LNCAP (cell line): Measurements from ENCODE around the gene ZC3H18.

Source experiments
- TF ChIP-seq, protein P1 (sequence below): fragments of 450-650 bp; IDR thresholded peaks from 2 replicates; pipeline ENCODE4 v1.5.1; 2017; ENCODE audit warnings: mild to moderate bottlenecking

The ZC3H18 gene

GRCh38 chr16:88616736-88617135 is 46.5 kb downstream of the ZC3H18 start:
- TF ChIP-seq, protein P1, sequence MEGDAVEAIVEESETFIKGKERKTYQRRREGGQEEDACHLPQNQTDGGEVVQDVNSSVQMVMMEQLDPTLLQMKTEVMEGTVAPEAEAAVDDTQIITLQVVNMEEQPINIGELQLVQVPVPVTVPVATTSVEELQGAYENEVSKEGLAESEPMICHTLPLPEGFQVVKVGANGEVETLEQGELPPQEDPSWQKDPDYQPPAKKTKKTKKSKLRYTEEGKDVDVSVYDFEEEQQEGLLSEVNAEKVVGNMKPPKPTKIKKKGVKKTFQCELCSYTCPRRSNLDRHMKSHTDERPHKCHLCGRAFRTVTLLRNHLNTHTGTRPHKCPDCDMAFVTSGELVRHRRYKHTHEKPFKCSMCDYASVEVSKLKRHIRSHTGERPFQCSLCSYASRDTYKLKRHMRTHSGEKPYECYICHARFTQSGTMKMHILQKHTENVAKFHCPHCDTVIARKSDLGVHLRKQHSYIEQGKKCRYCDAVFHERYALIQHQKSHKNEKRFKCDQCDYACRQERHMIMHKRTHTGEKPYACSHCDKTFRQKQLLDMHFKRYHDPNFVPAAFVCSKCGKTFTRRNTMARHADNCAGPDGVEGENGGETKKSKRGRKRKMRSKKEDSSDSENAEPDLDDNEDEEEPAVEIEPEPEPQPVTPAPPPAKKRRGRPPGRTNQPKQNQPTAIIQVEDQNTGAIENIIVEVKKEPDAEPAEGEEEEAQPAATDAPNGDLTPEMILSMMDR, result no peak

- TF ChIP-seq, protein P1, result no peak
Observed at GRCh38 chr16:88617268-88618031, 47.2 kb downstream of the ZC3H18 start.

GRCh38 chr16:88618182-88618955 is 48.2 kb downstream of the ZC3H18 start:
- TF ChIP-seq, protein P1, result no peak

- TF ChIP-seq, protein P1, result no peak
Observed at GRCh38 chr16:88618956-88619667, 48.9 kb downstream of the ZC3H18 start.

- TF ChIP-seq, protein P1, result no peak
Observed at GRCh38 chr16:88619859-88620815, 49.9 kb downstream of the ZC3H18 start.

GRCh38 chr16:88622125-88622524 is 51.9 kb downstream of the ZC3H18 start:
- TF ChIP-seq, protein P1, result no peak

DNA sequence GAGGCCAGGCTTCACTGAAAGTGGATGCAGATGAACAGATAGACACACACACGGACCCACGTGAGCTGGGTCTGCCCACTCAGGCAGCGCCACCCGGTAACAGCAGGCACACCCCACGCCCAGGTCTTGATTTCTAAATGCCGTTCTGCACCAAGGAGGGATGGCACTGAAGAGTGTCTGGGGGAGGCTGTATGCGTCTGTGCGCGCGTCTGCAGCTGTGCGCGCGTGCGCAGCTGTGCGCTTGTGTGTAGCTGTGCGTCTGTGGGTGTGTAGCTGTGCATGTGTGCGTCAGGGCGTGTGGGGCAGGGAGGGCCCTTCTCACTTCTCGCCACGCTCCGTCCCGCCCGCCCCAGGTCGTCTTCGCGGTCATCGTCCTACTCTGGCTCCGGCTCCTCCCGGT is 52.7 kb downstream of the ZC3H18 start:
- TF ChIP-seq, protein P1, result no peak
